Coronary artery (tissue), 2 donors: ENCODE measurements around the gene OSMR.
A peak's percentile ranks its signal among the peaks of the same experiment; 100 is the strongest.

Experiments used
- DNase-seq: peaks from one replicate; pipeline ENCODE4 v3.0.0-alpha.2; 2017; ENCODE audit warnings: low spot score
- H3K27ac ChIP-seq, 2 donors: fragments of 200-600 bp; sonication (generic); one replicate each; pipeline ENCODE4 v1.5.1; 2016 to 2019
- H3K4me3 ChIP-seq: fragments of 200-600 bp; sonication (generic); 2 replicates; pipeline ENCODE4 v1.5.1; 2016; ENCODE audit warnings: mild to moderate bottlenecking, moderate library complexity
- CTCF ChIP-seq: fragments of 200-600 bp; sonication (generic); IDR thresholded peaks from one replicate; pipeline ENCODE4 v1.5.1; 2019; ENCODE audit warnings: antibody characterized with exemption

OSMR gene

DNA sequence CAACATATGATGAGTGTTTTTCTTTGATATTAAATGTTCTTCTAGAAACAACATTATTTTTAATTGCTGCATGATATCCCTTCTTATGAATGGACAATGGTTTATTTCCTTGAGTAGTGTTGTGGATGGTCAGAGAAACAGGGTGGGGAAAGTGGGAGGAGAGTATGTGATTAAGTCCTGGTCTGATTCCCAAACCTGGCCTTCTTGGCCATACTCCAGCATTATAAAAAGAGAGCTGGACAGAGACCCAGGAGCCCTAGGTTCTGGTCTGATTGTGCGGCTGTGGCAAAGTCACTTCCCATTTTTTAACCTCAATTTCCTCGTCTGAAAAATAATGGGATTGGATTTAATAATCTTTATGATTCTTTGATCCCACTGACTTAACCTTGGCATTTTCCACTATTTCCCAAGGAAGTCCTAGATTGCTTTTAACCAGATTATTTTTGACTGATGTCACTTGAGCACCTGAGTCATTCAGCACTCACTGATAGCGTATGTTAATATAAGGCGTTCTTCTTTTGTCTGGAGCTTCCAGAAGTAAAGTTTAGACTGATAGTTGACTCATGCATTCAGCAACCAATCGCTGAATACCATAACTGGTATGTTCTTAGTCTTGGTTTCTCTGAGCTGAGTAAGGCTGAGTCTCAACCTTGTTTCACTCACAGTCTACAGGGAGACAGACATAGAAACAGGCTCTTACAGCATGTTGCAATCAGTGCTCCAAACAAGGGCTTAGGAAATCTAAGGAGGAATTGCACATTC lies 26.2 kb downstream of the OSMR start:
- Histone ChIP-seq H3K27ac (peak overlapping the region; percentile 11 to 50), H3K4me3 (no peak overlapping the region)
- no peak for DNase-seq
- no peak for TF ChIP-seq CTCF

GRCh38 chr5:38872826-38873225 lies 27.0 kb downstream of the OSMR start:
- no peak for DNase-seq
- Histone ChIP-seq H3K4me3 (no peak overlapping the region), H3K27ac (peak overlapping the region in 1 of 2 donors; percentile 43)
- TF ChIP-seq CTCF = no peak

- Histone ChIP-seq H3K27ac (no peak overlapping the region), H3K4me3 (no peak overlapping the region)
- no peak for DNase-seq
- TF ChIP-seq CTCF = no peak
These were observed 29.2 kb downstream of the OSMR start for GRCh38 chr5:38874948-38875456.

GRCh38 chr5:38878391-38879077 lies 32.7 kb downstream of the OSMR start:
- H3K4me3 ChIP-seq = no peak overlapping the region
- DNase-seq = no peak
- no peak for TF ChIP-seq CTCF
- H3K27ac ChIP-seq = no peak overlapping the region

GRCh38 chr5:38879078-38879460 lies 33.3 kb downstream of the OSMR start:
- no peak overlapping the region for H3K27ac ChIP-seq
- H3K4me3 ChIP-seq = no peak overlapping the region
- no peak for DNase-seq
- TF ChIP-seq CTCF = no peak

- no peak for TF ChIP-seq CTCF
- Histone ChIP-seq H3K4me3 (no peak overlapping the region), H3K27ac (no peak overlapping the region)
- DNase-seq = no peak
These were observed 38.0 kb downstream of the OSMR start for GRCh38 chr5:38883842-38884241.

DNA sequence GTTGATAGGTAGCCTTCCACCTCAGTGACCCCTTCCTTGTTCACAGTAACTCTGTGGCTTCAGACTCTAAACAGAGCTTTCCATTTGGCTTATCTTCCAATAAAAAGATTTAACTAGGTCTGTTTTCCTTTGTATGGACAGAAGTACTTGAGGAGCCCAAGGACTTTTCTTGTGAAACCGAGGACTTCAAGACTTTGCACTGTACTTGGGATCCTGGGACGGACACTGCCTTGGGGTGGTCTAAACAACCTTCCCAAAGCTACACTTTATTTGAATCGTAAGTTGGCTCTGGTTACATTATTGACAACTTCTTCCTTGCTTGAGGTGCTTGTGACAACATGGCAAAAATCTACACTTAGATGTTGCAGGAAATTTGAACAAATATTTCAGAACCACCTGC lies 39.4 kb downstream of the OSMR start:
- Histone ChIP-seq H3K4me3 (no peak overlapping the region), H3K27ac (no peak overlapping the region)
- no peak for DNase-seq
- no peak for TF ChIP-seq CTCF
